AG20443 (cell line): Measurements from ENCODE around the gene OR6V1.
"Not testable (repeated sequence)": the region's sequence is repeated elsewhere in the genome, so short reads cannot be mapped to it uniquely, and the experiment has no call there.

Source experiments
- DNase-seq: peaks from one replicate; pipeline ENCODE4 v3.0.0; 2012; ENCODE audit warnings: low spot score, mixed read lengths

Gene OR6V1

DNA sequence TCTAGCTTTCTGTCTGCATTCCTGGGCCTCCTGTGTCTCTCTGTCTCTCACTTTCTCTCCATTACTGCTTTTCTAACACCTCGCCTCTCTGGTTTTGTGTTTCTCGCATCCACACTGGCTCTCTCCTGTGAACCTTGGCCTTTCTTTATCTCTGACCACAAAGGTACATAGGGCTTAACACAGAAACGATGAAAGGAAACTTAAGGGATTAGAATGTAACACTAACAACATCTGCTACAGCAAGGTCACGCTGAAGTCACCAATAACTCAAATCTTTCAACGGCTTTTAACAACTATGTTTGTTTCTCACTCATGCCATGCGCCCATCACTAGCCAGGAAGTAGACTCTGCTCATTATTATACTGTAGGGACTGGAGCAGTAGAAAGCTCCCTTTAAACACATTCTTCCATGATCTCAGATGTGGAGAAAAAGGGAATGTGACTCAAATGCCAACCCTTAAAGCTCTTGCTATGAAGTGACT, 9.3 kb upstream of the OR6V1 start:
- DNase-seq: peak; percentile 24

DNA sequence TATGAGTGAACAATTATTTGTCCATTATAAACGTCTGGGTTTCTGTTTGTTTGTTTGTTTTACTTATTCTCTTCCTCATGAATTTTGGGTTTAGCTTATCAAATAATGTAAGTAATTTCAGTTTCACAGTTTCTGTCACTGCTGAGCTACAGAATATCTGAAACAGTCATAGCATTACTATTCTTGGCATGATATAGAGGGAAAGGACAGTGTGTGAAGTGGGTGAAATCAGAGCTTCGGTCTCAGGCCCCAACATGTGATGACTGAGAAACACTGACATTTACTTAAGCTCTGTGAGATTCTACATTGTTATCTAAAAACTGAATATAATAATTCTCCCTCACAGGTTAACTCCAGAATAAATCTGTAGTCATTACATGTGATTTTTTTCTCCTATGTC, 8.8 kb upstream of the OR6V1 start:
- DNase-seq: no peak

GRCh38 chr7:143046426-143046851, 5.7 kb upstream of the OR6V1 start:
- DNase-seq: no peak

DNA sequence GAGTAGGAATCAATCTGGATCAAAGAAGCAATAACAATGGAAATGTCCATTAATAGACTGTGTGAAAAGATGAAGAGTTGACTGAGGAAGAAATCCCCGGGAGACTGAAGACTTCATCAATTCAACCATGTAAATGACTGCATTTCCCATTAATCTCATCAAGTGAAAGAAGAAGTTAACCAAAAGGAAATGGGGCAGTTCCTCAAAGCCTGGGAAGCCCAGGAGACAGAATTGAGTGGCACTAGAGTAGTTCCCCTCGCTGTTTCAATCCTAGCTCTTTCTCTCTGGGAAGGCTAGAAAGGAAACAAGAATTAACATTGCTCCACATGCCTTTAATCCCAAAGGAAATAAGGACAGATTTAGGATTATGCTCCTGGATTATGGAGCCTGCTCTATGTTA, 4.8 kb upstream of the OR6V1 start:
- no peak for DNase-seq

DNA sequence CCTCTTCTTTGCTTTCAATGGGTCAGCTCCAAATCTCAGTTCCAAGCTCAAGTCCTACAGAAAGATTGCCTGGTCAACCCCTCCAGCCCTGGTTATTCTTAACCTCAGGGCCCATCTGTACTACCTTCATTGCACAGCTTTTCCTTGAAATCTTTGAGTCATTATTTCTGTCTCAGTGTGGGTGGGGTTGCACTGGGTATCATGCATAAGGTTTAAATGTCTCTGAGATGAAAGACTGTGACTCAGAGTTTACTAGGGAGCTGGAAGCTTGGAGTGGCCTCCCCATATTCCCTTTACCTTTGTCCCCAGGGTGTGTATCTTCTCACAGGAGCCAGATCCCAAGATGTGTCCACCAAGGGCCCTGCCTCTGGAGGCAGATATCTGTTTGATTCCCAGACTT, 3.3 kb upstream of the OR6V1 start:
- DNase-seq: no peak

- peak; percentile 24 for DNase-seq
Measured at GRCh38 chr7:143049362-143049761, 2.8 kb upstream of the OR6V1 start.

DNA sequence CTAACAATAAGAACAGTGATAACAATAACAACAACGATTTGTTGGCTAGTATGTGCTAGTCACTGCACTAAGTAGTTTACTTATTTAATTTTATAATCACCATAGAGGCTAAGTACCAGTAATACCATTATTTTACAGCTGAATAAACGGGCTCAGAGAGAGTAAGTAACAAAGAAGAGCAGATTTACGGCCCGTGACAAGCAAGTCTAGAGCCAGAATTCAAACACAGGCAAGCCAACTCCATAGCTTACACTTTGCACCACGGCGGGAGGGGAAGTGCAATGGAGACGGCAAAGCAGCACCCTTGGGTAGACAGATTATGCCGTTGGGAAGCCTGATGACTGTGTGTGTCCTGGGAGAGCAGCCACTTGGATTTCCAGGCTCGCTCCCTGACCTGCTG, 1.2 kb upstream of the OR6V1 start:
- DNase-seq: no peak

DNA sequence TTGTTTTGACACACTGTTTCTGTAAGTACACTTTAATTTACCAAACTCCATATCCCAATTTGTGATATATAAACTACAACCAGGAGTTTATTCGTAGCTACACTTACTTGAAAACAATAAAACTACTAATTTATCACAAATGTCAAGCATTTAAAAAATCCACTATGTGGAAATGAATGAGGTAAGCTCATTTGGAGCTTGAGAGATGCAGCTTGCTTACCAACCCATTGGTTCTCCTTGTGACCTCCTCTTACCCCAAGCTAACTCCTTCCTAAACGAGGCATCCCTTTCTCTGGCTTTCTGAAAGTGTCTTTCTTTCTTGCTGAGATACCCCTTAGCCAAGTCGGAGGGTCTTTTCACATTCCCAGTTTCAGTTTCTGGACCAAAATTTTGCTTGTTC, 2.5 kb downstream of the OR6V1 start:
- no peak for DNase-seq

DNA sequence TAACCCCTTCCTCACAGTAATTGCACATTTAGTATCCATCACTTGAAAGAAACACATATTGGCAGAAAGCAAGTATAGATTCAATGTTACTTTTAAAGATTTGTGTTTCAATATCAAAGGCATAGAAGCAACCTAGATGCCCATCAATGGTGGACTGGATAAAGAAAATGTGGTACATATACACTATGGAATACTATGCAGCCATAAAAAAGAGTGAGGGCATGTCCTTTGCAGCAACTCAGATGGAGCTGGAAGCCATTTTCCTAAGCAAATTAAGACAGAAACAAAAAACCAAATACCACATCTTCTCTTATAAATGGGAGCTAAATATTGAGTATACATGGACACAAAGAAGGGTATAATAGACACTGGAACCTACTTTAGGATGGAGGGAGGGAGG, 3.6 kb downstream of the OR6V1 start:
- no peak for DNase-seq

DNA sequence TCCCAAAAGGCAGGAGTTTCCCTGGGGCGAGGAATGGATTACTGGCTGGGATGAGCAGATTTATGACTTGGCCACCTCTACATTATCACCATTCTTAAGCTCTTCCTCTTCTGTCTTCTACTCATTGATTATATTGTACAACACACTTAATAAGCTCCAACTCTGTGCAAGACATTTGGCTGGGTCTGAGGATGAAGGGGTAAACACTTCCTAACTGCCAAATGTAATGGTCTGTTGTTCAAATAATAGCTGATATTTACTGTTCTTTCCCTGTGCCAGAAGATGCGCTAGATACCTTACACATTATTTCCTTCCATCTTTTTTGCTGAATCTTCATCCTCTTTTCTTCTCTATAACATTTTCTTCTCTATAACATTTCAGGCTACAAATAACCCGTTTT, 11.6 kb downstream of the OR6V1 start:
- no peak for DNase-seq

DNA sequence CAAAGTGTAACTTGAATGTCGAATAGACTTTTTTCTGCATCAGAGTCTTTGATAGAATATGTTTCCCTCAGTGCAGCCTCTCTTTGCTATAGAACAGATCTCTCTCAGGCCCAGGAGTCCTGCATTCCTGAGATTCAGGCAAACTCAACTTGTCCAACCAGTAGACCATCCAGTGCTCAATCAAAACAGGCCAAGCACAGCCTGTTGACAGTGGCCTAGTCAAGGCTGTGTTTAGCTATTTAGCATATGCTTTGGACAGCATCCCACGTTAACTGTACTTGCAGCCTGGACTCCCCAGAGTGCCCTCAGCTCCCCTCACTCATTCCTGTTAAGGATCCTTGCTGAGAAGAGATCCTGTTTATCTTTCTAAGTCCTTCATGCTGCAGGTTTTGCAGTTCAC, 16.3 kb downstream of the OR6V1 start:
- no peak for DNase-seq

DNA sequence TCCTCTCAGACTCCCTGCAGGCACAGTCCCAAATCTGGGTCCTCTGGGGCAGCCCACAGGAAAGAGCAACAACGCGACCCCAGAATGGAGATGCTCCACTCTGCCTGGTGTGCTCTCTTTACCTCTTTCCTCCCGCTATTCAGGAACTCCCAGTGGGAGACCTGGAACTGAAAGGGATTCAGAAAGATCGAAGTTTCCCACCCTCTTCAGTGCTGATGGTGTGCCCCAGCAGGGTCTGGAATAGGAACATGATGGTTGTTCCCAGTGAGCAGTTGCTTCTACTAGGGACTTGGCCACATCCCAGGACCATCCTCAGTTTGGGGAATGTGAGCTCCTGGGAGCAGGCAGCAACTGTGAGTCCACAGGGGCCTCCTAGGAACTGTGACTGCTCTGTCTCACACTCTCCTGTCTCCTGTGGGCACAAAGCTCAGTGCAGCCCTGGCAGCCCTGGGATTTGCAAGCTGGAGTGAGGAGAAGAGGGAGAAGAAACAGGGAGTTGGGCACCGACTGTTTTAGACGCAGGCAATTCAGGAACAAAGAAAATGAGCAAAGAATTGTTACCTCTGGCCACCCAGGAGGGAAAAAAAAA, 17.9 kb downstream of the OR6V1 start:
- DNase-seq: no peak

- no peak for DNase-seq
Measured at GRCh38 chr7:143073556-143073955, 21.4 kb downstream of the OR6V1 start.

- DNase-seq: no peak
Measured at GRCh38 chr7:143074141-143074540, 22.0 kb downstream of the OR6V1 start.

DNA sequence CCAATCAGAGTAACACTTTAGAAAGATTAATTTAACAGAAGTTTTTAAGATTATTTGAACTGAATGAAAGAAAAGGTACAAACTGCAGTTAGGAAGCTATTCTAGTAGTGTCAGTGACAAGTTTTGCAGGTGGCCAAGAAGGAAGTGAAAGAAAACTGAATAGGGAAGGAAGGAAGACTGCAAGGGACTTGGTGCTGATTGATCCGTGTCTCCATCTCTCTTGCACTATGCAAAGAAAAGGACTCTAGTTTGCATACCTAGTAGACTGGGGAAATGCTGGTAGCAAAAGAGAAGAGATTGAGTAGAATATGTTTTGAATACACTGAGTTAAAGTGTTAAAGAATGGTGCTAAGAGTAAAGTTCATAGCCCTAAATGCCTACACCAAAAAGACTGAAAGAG, 33.0 kb downstream of the OR6V1 start:
- DNase-seq: no peak

GRCh38 chr7:143085610-143086009, 33.5 kb downstream of the OR6V1 start:
- DNase-seq: not testable (repeated sequence)

DNA sequence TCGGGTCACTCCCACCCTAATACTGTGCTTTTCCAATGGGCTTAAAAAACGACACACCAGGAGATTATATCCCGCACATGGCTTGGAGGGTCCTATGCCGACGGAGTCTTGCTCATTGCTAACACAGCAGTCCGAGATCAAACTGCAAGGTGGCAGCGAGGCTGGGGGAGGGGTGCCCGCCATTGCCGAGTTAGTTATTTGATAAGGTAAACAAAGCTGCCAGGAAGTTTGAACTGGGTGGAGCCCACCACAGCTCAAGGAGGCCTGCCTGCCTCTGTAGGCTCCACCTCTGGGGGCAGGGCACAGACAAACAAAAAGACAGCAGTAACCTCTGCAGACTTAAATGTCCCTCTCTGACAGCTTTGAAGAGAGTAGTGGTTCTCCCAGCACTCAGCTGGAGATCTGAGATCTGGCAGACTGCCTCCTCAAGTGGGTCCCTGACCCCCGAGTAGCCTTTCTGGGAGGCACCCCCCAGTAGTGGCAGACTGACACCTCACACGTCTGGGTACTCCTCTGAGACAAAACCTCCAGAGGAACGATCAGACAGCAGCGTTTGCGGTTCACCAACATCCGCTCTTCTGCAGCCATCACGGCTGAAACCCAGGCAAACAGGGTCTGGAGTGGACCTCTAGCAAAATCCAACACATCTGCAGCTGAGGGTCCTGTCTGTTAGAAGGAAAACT, 36.5 kb downstream of the OR6V1 start:
- DNase-seq: not testable (repeated sequence)

- no peak for DNase-seq
Measured at GRCh38 chr7:143096146-143096545, 44.0 kb downstream of the OR6V1 start.

GRCh38 chr7:143099579-143099978, 47.4 kb downstream of the OR6V1 start:
- DNase-seq: not testable (repeated sequence)
